ENCODE data around the gene SDK2. TPM values are rescaled to one million over a fixed set of nuclear protein-coding genes. Genes with fewer than 3 reads are reported as not detected.

SDK2 gene
- polyA plus RNA-seq, 2 of the 4 experiments (the other 2 are of a cell fraction), result 0.36 to 0.57 TPM

DNA sequence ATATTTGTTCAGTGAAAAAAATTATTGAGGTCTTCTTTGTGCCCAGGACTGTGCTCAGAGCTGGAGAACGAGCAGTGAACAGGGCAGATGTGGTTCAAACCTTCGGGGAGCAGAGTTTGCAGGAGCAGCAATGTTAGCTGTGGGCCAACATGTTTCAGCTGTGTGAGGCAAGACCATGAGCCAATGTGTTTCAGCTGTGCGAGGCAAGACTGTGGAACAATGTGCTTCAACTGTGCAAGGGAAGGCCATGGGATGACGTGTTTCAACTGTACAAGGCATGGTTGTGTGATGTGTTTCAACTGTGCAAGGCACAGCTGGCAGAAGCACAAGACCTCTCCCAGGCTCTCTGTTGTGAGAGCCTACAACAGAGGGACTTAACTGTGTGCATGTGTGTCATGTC lies 35.2 kb upstream of the SDK2 start:
- TF ChIP-seq ZC3H11A (IDR thresholded peaks at IDR 0.05), result no peak
- TF ChIP-seq, protein P1, sequence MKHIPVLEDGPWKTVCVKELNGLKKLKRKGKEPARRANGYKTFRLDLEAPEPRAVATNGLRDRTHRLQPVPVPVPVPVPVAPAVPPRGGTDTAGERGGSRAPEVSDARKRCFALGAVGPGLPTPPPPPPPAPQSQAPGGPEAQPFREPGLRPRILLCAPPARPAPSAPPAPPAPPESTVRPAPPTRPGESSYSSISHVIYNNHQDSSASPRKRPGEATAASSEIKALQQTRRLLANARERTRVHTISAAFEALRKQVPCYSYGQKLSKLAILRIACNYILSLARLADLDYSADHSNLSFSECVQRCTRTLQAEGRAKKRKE (CRISPR knock-in tag; IDR thresholded peaks at IDR 0.05; ENCODE audit: low read depth), result no peak
- TF ChIP-seq, protein P2, sequence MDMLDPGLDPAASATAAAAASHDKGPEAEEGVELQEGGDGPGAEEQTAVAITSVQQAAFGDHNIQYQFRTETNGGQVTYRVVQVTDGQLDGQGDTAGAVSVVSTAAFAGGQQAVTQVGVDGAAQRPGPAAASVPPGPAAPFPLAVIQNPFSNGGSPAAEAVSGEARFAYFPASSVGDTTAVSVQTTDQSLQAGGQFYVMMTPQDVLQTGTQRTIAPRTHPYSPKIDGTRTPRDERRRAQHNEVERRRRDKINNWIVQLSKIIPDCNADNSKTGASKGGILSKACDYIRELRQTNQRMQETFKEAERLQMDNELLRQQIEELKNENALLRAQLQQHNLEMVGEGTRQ (IDR thresholded peaks at IDR 0.05), result no peak
- no peak for TF ChIP-seq POLR2A (IDR thresholded peaks at IDR 0.05; ENCODE audit: low read length)
- TF ChIP-seq, protein P3, sequence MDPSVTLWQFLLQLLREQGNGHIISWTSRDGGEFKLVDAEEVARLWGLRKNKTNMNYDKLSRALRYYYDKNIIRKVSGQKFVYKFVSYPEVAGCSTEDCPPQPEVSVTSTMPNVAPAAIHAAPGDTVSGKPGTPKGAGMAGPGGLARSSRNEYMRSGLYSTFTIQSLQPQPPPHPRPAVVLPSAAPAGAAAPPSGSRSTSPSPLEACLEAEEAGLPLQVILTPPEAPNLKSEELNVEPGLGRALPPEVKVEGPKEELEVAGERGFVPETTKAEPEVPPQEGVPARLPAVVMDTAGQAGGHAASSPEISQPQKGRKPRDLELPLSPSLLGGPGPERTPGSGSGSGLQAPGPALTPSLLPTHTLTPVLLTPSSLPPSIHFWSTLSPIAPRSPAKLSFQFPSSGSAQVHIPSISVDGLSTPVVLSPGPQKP (IDR thresholded peaks at IDR 0.05; ENCODE audit: low read depth, low read length), result no peak
- no peak for TF ChIP-seq NFE2L2 (conservative IDR thresholded peaks at IDR 0.05; ENCODE audit: low read length)
- no peak for TF ChIP-seq HOXB5 (CRISPR knock-in tag; IDR thresholded peaks at IDR 0.05)
- no peak for TF ChIP-seq RFX5 (IDR thresholded peaks at IDR 0.05)
- TF ChIP-seq FOSB (CRISPR knock-in tag; IDR thresholded peaks at IDR 0.05), result no peak
- no peak for TF ChIP-seq KDM1A (IDR thresholded peaks at IDR 0.05; ENCODE audit: low read depth)
- no peak for TF ChIP-seq BHLHE40 (IDR thresholded peaks at IDR 0.05; ENCODE audit: low read depth, low read length)
- no peak for TF ChIP-seq CEBPB (IDR thresholded peaks at IDR 0.05)
- no peak for TF ChIP-seq ESRRA (IDR thresholded peaks at IDR 0.05; ENCODE audit: borderline replicate concordance, low read length)
- TF ChIP-seq HEYL (CRISPR knock-in tag; IDR thresholded peaks at IDR 0.05), result no peak
- no peak for TF ChIP-seq ZNF302 (CRISPR knock-in tag; IDR thresholded peaks at IDR 0.05)
- TF ChIP-seq HOXA7 (CRISPR knock-in tag; IDR thresholded peaks at IDR 0.05), result no peak
- TF ChIP-seq JUNB (IDR thresholded peaks at IDR 0.05), result no peak
- 3% methylated on average over 4 of the region's 4 CpGs for WGBS (ENCODE audit: missing lambda C conversion rate)
- FAIRE-seq (no peak), ATAC-seq (no peak), DNase-seq (ENCODE audit: low read depth in 1 of 2, low spot score in 1 of 2) (no peak)
- Histone ChIP-seq H3K4me2 (no peak overlapping the region), H3K4me1 (no peaks in the 10 kb centered on the region), H3K9me3 (peaks cover 13% of the 10 kb centered on the region; the same call in 1 of the 3 replicates), H3K4me3 (no peak overlapping the region), H3K27ac (no peak overlapping the region)
- CTCF ChIA-PET, result no interaction called here
- POLR2A ChIA-PET, result no interaction called here

DNA sequence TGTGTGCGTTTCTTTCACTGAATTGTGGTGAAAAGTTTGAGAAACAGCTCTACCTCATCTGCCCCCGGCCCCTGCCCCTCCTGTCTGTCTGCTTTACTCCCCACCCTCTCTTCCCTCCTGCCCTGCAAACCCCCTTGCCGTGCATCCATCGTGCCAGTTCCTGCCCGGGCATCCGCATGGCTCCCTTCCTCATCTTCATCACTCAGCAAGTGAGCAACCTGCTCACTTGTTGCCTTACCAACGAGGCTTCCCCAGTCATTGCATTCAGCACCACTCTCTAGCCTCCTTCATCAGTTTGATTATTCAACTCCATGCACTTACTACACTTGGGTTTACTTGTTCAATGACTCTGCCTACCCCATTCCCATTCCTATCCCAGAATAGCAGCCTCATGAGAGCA lies 34.8 kb upstream of the SDK2 start:
- Histone ChIP-seq H3K27ac (no peak overlapping the region), H3K4me3 (no peak overlapping the region), H3K4me1 (no peaks in the 10 kb centered on the region), H3K9me3 (peaks cover 16% of the 10 kb centered on the region; the same call in 1 of the 3 replicates), H3K4me2 (no peak overlapping the region)
- DNase-seq (ENCODE audit: low read depth in 1 of 2, low spot score in 1 of 2) (no peak), ATAC-seq (peak in 1 of 2 experiments; percentile 33; a peak in 1 of 6 replicates), FAIRE-seq (peak; percentile 70)
- CTCF ChIA-PET, result no interaction called here
- POLR2A ChIA-PET, result no interaction called here
- TF ChIP-seq BHLHE40 (IDR thresholded peaks at IDR 0.05; ENCODE audit: low read depth, low read length) (no peak), CEBPB (IDR thresholded peaks at IDR 0.05) (no peak), HOXB13 (CRISPR knock-in tag; IDR thresholded peaks at IDR 0.05; ENCODE audit: low read depth) (no peak), FOSL2 (IDR thresholded peaks at IDR 0.05) (no peak), FOSL2 (CRISPR knock-in tag; IDR thresholded peaks at IDR 0.05) (no peak), KDM5A (IDR thresholded peaks at IDR 0.05) (no peak), RARB (CRISPR knock-in tag; IDR thresholded peaks at IDR 0.05) (no peak), JUN (IDR thresholded peaks at IDR 0.05) (no peak), EHF (CRISPR knock-in tag; IDR thresholded peaks at IDR 0.05) (no peak), RAD21 (conservative IDR thresholded peaks at IDR 0.05 in 1 of 2, IDR thresholded peaks at IDR 0.05 in 1 of 2) (no peak), HOXB5 (CRISPR knock-in tag; IDR thresholded peaks at IDR 0.05) (no peak), RFX5 (IDR thresholded peaks at IDR 0.05) (no peak), POLR2A (IDR thresholded peaks at IDR 0.05; ENCODE audit: low read length) (no peak), EHMT2 (IDR thresholded peaks at IDR 0.05; ENCODE audit: low read depth) (no peak), ESRRA (IDR thresholded peaks at IDR 0.05; ENCODE audit: borderline replicate concordance, low read length) (no peak)
- TF ChIP-seq, protein P1 (CRISPR knock-in tag; IDR thresholded peaks at IDR 0.05; ENCODE audit: low read depth), result no peak
- TF ChIP-seq, protein P4, sequence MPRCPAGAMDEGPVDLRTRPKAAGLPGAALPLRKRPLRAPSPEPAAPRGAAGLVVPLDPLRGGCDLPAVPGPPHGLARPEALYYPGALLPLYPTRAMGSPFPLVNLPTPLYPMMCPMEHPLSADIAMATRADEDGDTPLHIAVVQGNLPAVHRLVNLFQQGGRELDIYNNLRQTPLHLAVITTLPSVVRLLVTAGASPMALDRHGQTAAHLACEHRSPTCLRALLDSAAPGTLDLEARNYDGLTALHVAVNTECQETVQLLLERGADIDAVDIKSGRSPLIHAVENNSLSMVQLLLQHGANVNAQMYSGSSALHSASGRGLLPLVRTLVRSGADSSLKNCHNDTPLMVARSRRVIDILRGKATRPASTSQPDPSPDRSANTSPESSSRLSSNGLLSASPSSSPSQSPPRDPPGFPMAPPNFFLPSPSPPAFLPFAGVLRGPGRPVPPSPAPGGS (IDR thresholded peaks at IDR 0.05), result no peak
- TF ChIP-seq, protein P2 (IDR thresholded peaks at IDR 0.05), result no peak
- TF ChIP-seq, protein P3 (IDR thresholded peaks at IDR 0.05; ENCODE audit: low read depth, low read length), result no peak
- WGBS (ENCODE audit: missing lambda C conversion rate), result 36% methylated on average over 7 of the region's 7 CpGs

All from A549 (cell line).